ENCODE results near the gene IZUMO2.

The IZUMO2 gene

GRCh38 chr19:50162988-50163387, at the start of gene IZUMO2:
IZUMO2 (minus strand) TSS chr19:50163281; CDS start chr19:50163194, 87 bp downstream.
- no peak for DNase-seq (ENCODE audit: low read depth in 2 of 3, low spot score in 1 of 3)

- DNase-seq (ENCODE audit: low read depth in 2 of 3, low spot score in 1 of 3), result no peak
These were observed 47.3 kb upstream of the IZUMO2 start for GRCh38 chr19:50210425-50210824.

- no peak for DNase-seq (ENCODE audit: low read depth in 2 of 3, low spot score in 1 of 3)
These were observed 46.0 kb upstream of the IZUMO2 start for GRCh38 chr19:50209131-50209530.

GRCh38 chr19:50207730-50208129, 44.6 kb upstream of the IZUMO2 start:
- DNase-seq (ENCODE audit: low read depth in 2 of 3, low spot score in 1 of 3), result no peak

GRCh38 chr19:50206191-50206590, 43.1 kb upstream of the IZUMO2 start:
- DNase-seq (ENCODE audit: low read depth in 2 of 3, low spot score in 1 of 3), result no peak

- DNase-seq (ENCODE audit: low read depth in 2 of 3, low spot score in 1 of 3), result no peak
These were observed 42.6 kb upstream of the IZUMO2 start for GRCh38 chr19:50205681-50206138.

- no peak for DNase-seq (ENCODE audit: low read depth in 2 of 3, low spot score in 1 of 3)
These were observed 42.0 kb upstream of the IZUMO2 start for GRCh38 chr19:50204811-50205675.

- no peak for DNase-seq (ENCODE audit: low read depth in 2 of 3, low spot score in 1 of 3)
These were observed 41.0 kb upstream of the IZUMO2 start for GRCh38 chr19:50204081-50204428.

GRCh38 chr19:50203281-50204080, 40.4 kb upstream of the IZUMO2 start, which contains the start of gene MYH14:
MYH14 (plus strand) TSS chr19:50203622; CDS start chr19:50210366, 6,744 bp downstream.
- peak in 1 of 3 donors; percentile 3 for DNase-seq (ENCODE audit: low read depth in 2 of 3, low spot score in 1 of 3)

- no peak for DNase-seq (ENCODE audit: low read depth in 2 of 3, low spot score in 1 of 3)
These were observed 39.8 kb upstream of the IZUMO2 start for GRCh38 chr19:50202962-50203280.

- DNase-seq (ENCODE audit: low read depth in 2 of 3, low spot score in 1 of 3), result no peak
These were observed 39.3 kb upstream of the IZUMO2 start for GRCh38 chr19:50202386-50202785.

- DNase-seq (ENCODE audit: low read depth in 2 of 3, low spot score in 1 of 3), result no peak
These were observed 36.1 kb upstream of the IZUMO2 start for GRCh38 chr19:50199259-50199555.

GRCh38 chr19:50198431-50199258, 35.6 kb upstream of the IZUMO2 start:
- DNase-seq (ENCODE audit: low read depth in 2 of 3, low spot score in 1 of 3), result no peak

- DNase-seq (ENCODE audit: low read depth in 2 of 3, low spot score in 1 of 3), result no peak
These were observed 34.3 kb upstream of the IZUMO2 start for GRCh38 chr19:50197348-50197747.

- DNase-seq (ENCODE audit: low read depth in 2 of 3, low spot score in 1 of 3), result no peak
These were observed 33.3 kb upstream of the IZUMO2 start for GRCh38 chr19:50196322-50196932.

GRCh38 chr19:50195224-50195623, 32.1 kb upstream of the IZUMO2 start:
- no peak for DNase-seq (ENCODE audit: low read depth in 2 of 3, low spot score in 1 of 3)

GRCh38 chr19:50192463-50193211, 29.6 kb upstream of the IZUMO2 start:
- no peak for DNase-seq (ENCODE audit: low read depth in 2 of 3, low spot score in 1 of 3)

GRCh38 chr19:50191216-50191615, 28.1 kb upstream of the IZUMO2 start:
- DNase-seq (ENCODE audit: low read depth in 2 of 3, low spot score in 1 of 3), result no peak

- no peak for DNase-seq (ENCODE audit: low read depth in 2 of 3, low spot score in 1 of 3)
These were observed 27.4 kb upstream of the IZUMO2 start for GRCh38 chr19:50190439-50190891.

- DNase-seq (ENCODE audit: low read depth in 2 of 3, low spot score in 1 of 3), result no peak
These were observed 26.2 kb upstream of the IZUMO2 start for GRCh38 chr19:50189331-50189730.

Data from stimulated activated CD4-positive, alpha-beta T cell treated with anti-CD3 and anti-CD28 coated beads, Interleukin-12 subunit alpha, Interleukin-12 subunit beta, amount 100 ng/mL, for 48 hours (primary cell).